ENCODE results near the gene REXO1. TPM values are rescaled to one million over a fixed set of nuclear protein-coding genes. Genes with fewer than 3 reads are reported as not detected.
"Not testable (repeated sequence)": the region's sequence is repeated elsewhere in the genome, so short reads cannot be mapped to it uniquely, and the experiment has no call there.

REXO1 gene
- total and polyA plus RNA-seq, 5 donors = 12.8 to 22.1 (median 15.5) TPM

- intact Hi-C loops (cut with DNase I) = no loop called here
- H3K4me1 ChIP-seq (ENCODE audit: control insufficient read depth, insufficient read depth, low read length) = no peaks in the 10 kb centered on the region
- DNase-seq = no peak
Observed at GRCh38 chr19:1883784-1884183, 35.5 kb upstream of the REXO1 start.

GRCh38 chr19:1882786-1883692 is 34.8 kb upstream of the REXO1 start:
- ATAC-seq (no peak), DNase-seq (no peak)
- Histone ChIP-seq H3K4me1 (ENCODE audit: control insufficient read depth, insufficient read depth, low read length) (no peaks in the 10 kb centered on the region), H3K27me3 (ENCODE audit: control insufficient read depth, insufficient read depth) (no peaks in the 10 kb centered on the region), H3K27ac (ENCODE audit: low read length) (peak overlapping the region; percentile 57), H3K4me3 (ENCODE audit: low read length) (no peak overlapping the region), H3K9me3 (ENCODE audit: control insufficient read depth, low read length) (no peaks in the 10 kb centered on the region)
- WGBS = 46% methylated on average over 25 of the region's 25 CpGs
- intact Hi-C loops (cut with DNase I) = no loop called here

More at GRCh38 chr19:1883784-1884183, 35.5 kb upstream of the REXO1 start:
- H3K4me3 ChIP-seq (ENCODE audit: low read length) = peak overlapping the region; percentile 85
- 20% methylated on average over 8 of the region's 8 CpGs for WGBS
- H3K9me3 ChIP-seq (ENCODE audit: control insufficient read depth, low read length) = no peaks in the 10 kb centered on the region
- ATAC-seq = no peak
- no peaks in the 10 kb centered on the region for H3K27me3 ChIP-seq (ENCODE audit: control insufficient read depth, insufficient read depth)
- H3K27ac ChIP-seq (ENCODE audit: low read length) = peak overlapping the region; percentile 86

- DNase-seq (peak in 1 of 3 donors; percentile 68), ATAC-seq (peak in 1 of 2 donors; percentile 22)
- Histone ChIP-seq H3K27me3 (ENCODE audit: control insufficient read depth, insufficient read depth) (no peaks in the 10 kb centered on the region), H3K27ac (ENCODE audit: low read length) (peak overlapping the region; percentile 57), H3K4me3 (ENCODE audit: low read length) (peak overlapping the region; percentile 27), H3K4me1 (ENCODE audit: control insufficient read depth, insufficient read depth, low read length) (no peaks in the 10 kb centered on the region), H3K9me3 (ENCODE audit: control insufficient read depth, low read length) (no peaks in the 10 kb centered on the region)
- 44% methylated on average over 31 of the region's 31 CpGs for WGBS
- intact Hi-C loops (cut with DNase I) = no loop called here
Observed at GRCh38 chr19:1882089-1882785, 34.0 kb upstream of the REXO1 start.

- H3K9me3 ChIP-seq (ENCODE audit: control insufficient read depth, low read length); H3K4me1 ChIP-seq (ENCODE audit: control insufficient read depth, insufficient read depth, low read length); DNase-seq; H3K27me3 ChIP-seq (ENCODE audit: control insufficient read depth, insufficient read depth); intact Hi-C loops (cut with DNase I): not testable (repeated sequence)
- ATAC-seq = peak in 1 of 2 donors; percentile 0
- Histone ChIP-seq H3K4me3 (ENCODE audit: low read length) (peak overlapping the region; percentile 27), H3K27ac (ENCODE audit: low read length) (peak overlapping the region; percentile 57)
- WGBS = 58% methylated on average over 36 of the region's 44 CpGs
Observed at GRCh38 chr19:1881393-1882088, 33.3 kb upstream of the REXO1 start.

- H3K9me3 ChIP-seq (ENCODE audit: control insufficient read depth, low read length) = no peaks in the 10 kb centered on the region
- no peak for DNase-seq
- ATAC-seq = no peak
- intact Hi-C loops (cut with DNase I) = no loop called here
- H3K27me3 ChIP-seq (ENCODE audit: control insufficient read depth, insufficient read depth) = no peaks in the 10 kb centered on the region
- H3K4me1 ChIP-seq (ENCODE audit: control insufficient read depth, insufficient read depth, low read length) = peaks cover 4% of the 10 kb centered on the region
- H3K4me3 ChIP-seq (ENCODE audit: low read length) = no peak overlapping the region
- no peak overlapping the region for H3K27ac ChIP-seq (ENCODE audit: low read length)
- WGBS = 83% methylated on average over 28 of the region's 35 CpGs
Observed at GRCh38 chr19:1880611-1881392, 32.5 kb upstream of the REXO1 start.

GRCh38 chr19:1879982-1880381 is 31.7 kb upstream of the REXO1 start:
- not testable (repeated sequence) for H3K27me3 ChIP-seq (ENCODE audit: control insufficient read depth, insufficient read depth)

GRCh38 chr19:1878583-1878982 is 30.3 kb upstream of the REXO1 start:
- DNase-seq; H3K27me3 ChIP-seq (ENCODE audit: control insufficient read depth, insufficient read depth); H3K4me3 ChIP-seq (ENCODE audit: low read length); H3K4me1 ChIP-seq (ENCODE audit: control insufficient read depth, insufficient read depth, low read length); H3K27ac ChIP-seq (ENCODE audit: low read length); H3K9me3 ChIP-seq (ENCODE audit: control insufficient read depth, low read length); ATAC-seq; intact Hi-C loops (cut with DNase I): not testable (repeated sequence)
- WGBS = 69% methylated on average over 8 of the region's 8 CpGs

More at GRCh38 chr19:1879982-1880381, 31.7 kb upstream of the REXO1 start:
- H3K4me3 ChIP-seq (ENCODE audit: low read length); H3K4me1 ChIP-seq (ENCODE audit: control insufficient read depth, insufficient read depth, low read length); H3K27ac ChIP-seq (ENCODE audit: low read length); H3K9me3 ChIP-seq (ENCODE audit: control insufficient read depth, low read length); ATAC-seq; intact Hi-C loops (cut with DNase I); DNase-seq: not testable (repeated sequence)
- 79% methylated on average over 17 of the region's 17 CpGs for WGBS

- H3K4me3 ChIP-seq (ENCODE audit: low read length); H3K4me1 ChIP-seq (ENCODE audit: control insufficient read depth, insufficient read depth, low read length); DNase-seq; ATAC-seq; intact Hi-C loops (cut with DNase I); H3K27ac ChIP-seq (ENCODE audit: low read length); H3K27me3 ChIP-seq (ENCODE audit: control insufficient read depth, insufficient read depth); H3K9me3 ChIP-seq (ENCODE audit: control insufficient read depth, low read length): not testable (repeated sequence)
- 74% methylated on average over 35 of the region's 47 CpGs for whole genome bisulfite sequencing
Observed at GRCh38 chr19:1877280-1877660, 29.0 kb upstream of the REXO1 start.

GRCh38 chr19:1876496-1877279 is 28.4 kb upstream of the REXO1 start:
- WGBS = 31% methylated on average over 48 of the region's 53 CpGs
- ATAC-seq = peak; percentile 4 to 9
- DNase-seq = peak in 2 of 3 donors; percentile 65 to 67
- peak overlapping the region; percentile 59 for H3K27ac ChIP-seq (ENCODE audit: low read length)
- intact Hi-C loops (cut with DNase I); H3K27me3 ChIP-seq (ENCODE audit: control insufficient read depth, insufficient read depth); H3K4me1 ChIP-seq (ENCODE audit: control insufficient read depth, insufficient read depth, low read length); H3K9me3 ChIP-seq (ENCODE audit: control insufficient read depth, low read length): not testable (repeated sequence)
- peak overlapping the region; percentile 18 for H3K4me3 ChIP-seq (ENCODE audit: low read length)
